ENCODE measurements around the gene NDUFA8. TPM values are rescaled to one million over a fixed set of nuclear protein-coding genes. Genes with fewer than 3 reads are reported as not detected.

Gene NDUFA8
- total RNA-seq, 1 experiment from 2014 or later = 70.7 TPM

GRCh38 chr9:122138560-122139268 is 20.9 kb downstream of the NDUFA8 start:
- ChIA-PET CTCF (interaction anchor here (1.0 to 1.6 kb wide), 4 partner anchors 12 to 211 kb away, joined by 3 to 6 read pairs (median 4); no protein-coding TSS in a partner anchor), POLR2A (interaction anchor here (0.6 kb wide), 1 partner anchor 13 kb away, joined by 3 read pairs; no protein-coding TSS in a partner anchor)
- H3K4me3 Mint-ChIP-seq = no peak overlapping the region
- H3K4me1 Mint-ChIP-seq = peaks cover 25% of the 10 kb centered on the region
- no peak overlapping the region for H3K27ac Mint-ChIP-seq
- peaks cover 8% of the 10 kb centered on the region for H3K36me3 Mint-ChIP-seq
- no peaks in the 10 kb centered on the region for H3K9me3 Mint-ChIP-seq
- no peaks in the 10 kb centered on the region for H3K27me3 Mint-ChIP-seq (ENCODE audit: low read depth)
- TF ChIP-seq ZBTB43 (CRISPR knock-in tag; IDR thresholded peaks at IDR 0.05) (no peak), ATF2 (CRISPR knock-in tag; IDR thresholded peaks at IDR 0.05; ENCODE audit: borderline replicate concordance, low read depth) (no peak), FOXJ3 (CRISPR knock-in tag; IDR thresholded peaks at IDR 0.05; ENCODE audit: borderline replicate concordance) (no peak), HMGXB4 (CRISPR knock-in tag; IDR thresholded peaks at IDR 0.05) (no peak), ZSCAN18 (CRISPR knock-in tag; IDR thresholded peaks at IDR 0.05) (no peak), NFATC4 (CRISPR knock-in tag; IDR thresholded peaks at IDR 0.05) (no peak), E2F5 (CRISPR knock-in tag; IDR thresholded peaks at IDR 0.05) (no peak), ZNF671 (CRISPR knock-in tag; IDR thresholded peaks at IDR 0.05) (no peak), AR (CRISPR knock-in tag; IDR thresholded peaks at IDR 0.05) (no peak), E2F1 (CRISPR knock-in tag; IDR thresholded peaks at IDR 0.05) (no peak), MLX (CRISPR knock-in tag; IDR thresholded peaks at IDR 0.05) (no peak), ZNF138 (CRISPR knock-in tag; conservative IDR thresholded peaks at IDR 0.05) (no peak), ZNF423 (CRISPR knock-in tag; IDR thresholded peaks at IDR 0.05) (no peak)
- DNase-seq (ENCODE audit: low spot score) = no peak
- no peak for ATAC-seq

Measured in WTC11 (cell line).